HG02763 (cell line): ENCODE results near the gene CEL.

Source experiments
- ATAC-seq: cut with Tn5 transposase; IDR thresholded peaks from one replicate; pipeline ENCODE4 v1.9.1; 2021; ENCODE audit warnings: mild to moderate bottlenecking, moderate library complexity; ENCODE audit not compliant: unreplicated experiment

Gene CEL

GRCh38 chr9:133101356-133102189, 39.8 kb downstream of the CEL start:
- ATAC-seq, result no peak

GRCh38 chr9:133102190-133103021, 40.6 kb downstream of the CEL start:
- no peak for ATAC-seq

- no peak for ATAC-seq
These were observed 41.6 kb downstream of the CEL start for GRCh38 chr9:133103183-133103986.

GRCh38 chr9:133103987-133104505, 42.3 kb downstream of the CEL start:
- no peak for ATAC-seq

GRCh38 chr9:133104718-133105460, 43.1 kb downstream of the CEL start:
- no peak for ATAC-seq

- ATAC-seq, result no peak
These were observed 43.6 kb downstream of the CEL start for GRCh38 chr9:133105461-133105770.

GRCh38 chr9:133106511-133107244, 44.9 kb downstream of the CEL start:
- ATAC-seq, result no peak

- ATAC-seq, result no peak
These were observed 45.5 kb downstream of the CEL start for GRCh38 chr9:133107245-133107722.

- no peak for ATAC-seq
These were observed 46.4 kb downstream of the CEL start for GRCh38 chr9:133107961-133108793.

GRCh38 chr9:133108794-133109641, 47.2 kb downstream of the CEL start:
- ATAC-seq, result no peak

GRCh38 chr9:133109931-133110650, 48.3 kb downstream of the CEL start:
- no peak for ATAC-seq

- ATAC-seq, result no peak
These were observed 50.3 kb downstream of the CEL start for GRCh38 chr9:133111808-133112662.

- no peak for ATAC-seq
These were observed 50.9 kb downstream of the CEL start for GRCh38 chr9:133112663-133113026.

GRCh38 chr9:133113163-133113948, 51.6 kb downstream of the CEL start:
- no peak for ATAC-seq
